HL-60 (cell line): ENCODE measurements around the gene PGLYRP4.

Experiments used
- DNase-seq, 2 experiments: peaks; one replicate each; pipeline ENCODE4 v3.0.0-alpha.2; 2010 to 2020; ENCODE audit warnings: low read depth in 1 of 2, low spot score in 1 of 2
- H3K27ac ChIP-seq: fragments of 250-450 bp; sonication (Bioruptor Pico); replicated peaks from 2 replicates; pipeline ENCODE4 v1.5.1; 2020; ENCODE audit warnings: mild to moderate bottlenecking, moderate library complexity
- H3K27me3 ChIP-seq: fragments of 250-450 bp; sonication (Bioruptor Pico); 2 replicates; pipeline ENCODE4 v1.5.1; 2021; ENCODE audit warnings: mild to moderate bottlenecking, moderate library complexity; ENCODE audit not compliant: insufficient read depth, poor library complexity, severe bottlenecking
- H3K4me3 ChIP-seq: replicated peaks from 2 replicates; pipeline ENCODE4 v1.5.1; 2011; ENCODE audit warnings: mild to moderate bottlenecking, control low read depth, low read length; ENCODE audit not compliant: insufficient read depth
- CTCF ChIP-seq: IDR thresholded peaks from one replicate; pipeline ENCODE4 v1.5.1; 2011; ENCODE audit warnings: low read length, control low read depth, inconsistent platforms; ENCODE audit not compliant: insufficient read depth
- GABPA ChIP-seq: IDR thresholded peaks from 2 replicates; pipeline ENCODE4 v1.6.1; 2012; ENCODE audit warnings: low read depth
- POLR2AphosphoS5 ChIP-seq: IDR thresholded peaks from 2 replicates; pipeline ENCODE4 v1.6.1; 2012; ENCODE audit warnings: low read depth
- REST ChIP-seq: IDR thresholded peaks from 2 replicates; pipeline ENCODE4 v1.6.1; 2012; ENCODE audit warnings: low read depth; ENCODE audit not compliant: insufficient replicate concordance
- SPI1 ChIP-seq: IDR thresholded peaks from 2 replicates; pipeline ENCODE4 v1.6.1; 2012; ENCODE audit warnings: low read depth, mild to moderate bottlenecking, borderline replicate concordance

The PGLYRP4 gene

GRCh38 chr1:153360592-153361479 is 12.2 kb upstream of the PGLYRP4 start:
- DNase-seq: peak in 1 of 2 experiments; percentile 59
- Histone ChIP-seq H3K27me3 (no peaks in the 10 kb centered on the region), H3K4me3 (no peak overlapping the region), H3K27ac (peak overlapping the region; percentile 91)
- no peak for TF ChIP-seq GABPA
- no peak; the same call in 1 of the 2 replicates for TF ChIP-seq POLR2AphosphoS5
- TF ChIP-seq CTCF: no peak
- no peak for TF ChIP-seq REST
- no peak for TF ChIP-seq SPI1

- no peak for TF ChIP-seq CTCF
- no peak for TF ChIP-seq GABPA
- no peak for TF ChIP-seq POLR2AphosphoS5
- no peak for TF ChIP-seq REST
- H3K27ac ChIP-seq: peak overlapping the region; percentile 91
- DNase-seq: no peak
Measured at GRCh38 chr1:153360190-153360589, 11.5 kb upstream of the PGLYRP4 start.

GRCh38 chr1:153359241-153359640 is 10.6 kb upstream of the PGLYRP4 start:
- no peaks in the 10 kb centered on the region for H3K27me3 ChIP-seq
- peak overlapping the region; percentile 31 for H3K4me3 ChIP-seq
- TF ChIP-seq GABPA: no peak
- TF ChIP-seq SPI1: no peak
- no peak; the same call in 1 of the 2 replicates for TF ChIP-seq POLR2AphosphoS5
- no peak for TF ChIP-seq CTCF
- TF ChIP-seq REST: no peak
- peak overlapping the region; percentile 91 for H3K27ac ChIP-seq
- no peak for DNase-seq

More at GRCh38 chr1:153360190-153360589, 11.5 kb upstream of the PGLYRP4 start:
- no peaks in the 10 kb centered on the region for H3K27me3 ChIP-seq
- no peak overlapping the region for H3K4me3 ChIP-seq
